HG03565 (cell line): ENCODE results near the gene DYRK2.
"Not testable (repeated sequence)": the region's sequence is repeated elsewhere in the genome, so short reads cannot be mapped to it uniquely, and the experiment has no call there.

ENCODE experiments used
- ATAC-seq: cut with Tn5 transposase; IDR thresholded peaks from one replicate; pipeline ENCODE4 v1.9.1; 2021; ENCODE audit warnings: mild to moderate bottlenecking, moderate library complexity; ENCODE audit not compliant: unreplicated experiment

The DYRK2 gene

DNA sequence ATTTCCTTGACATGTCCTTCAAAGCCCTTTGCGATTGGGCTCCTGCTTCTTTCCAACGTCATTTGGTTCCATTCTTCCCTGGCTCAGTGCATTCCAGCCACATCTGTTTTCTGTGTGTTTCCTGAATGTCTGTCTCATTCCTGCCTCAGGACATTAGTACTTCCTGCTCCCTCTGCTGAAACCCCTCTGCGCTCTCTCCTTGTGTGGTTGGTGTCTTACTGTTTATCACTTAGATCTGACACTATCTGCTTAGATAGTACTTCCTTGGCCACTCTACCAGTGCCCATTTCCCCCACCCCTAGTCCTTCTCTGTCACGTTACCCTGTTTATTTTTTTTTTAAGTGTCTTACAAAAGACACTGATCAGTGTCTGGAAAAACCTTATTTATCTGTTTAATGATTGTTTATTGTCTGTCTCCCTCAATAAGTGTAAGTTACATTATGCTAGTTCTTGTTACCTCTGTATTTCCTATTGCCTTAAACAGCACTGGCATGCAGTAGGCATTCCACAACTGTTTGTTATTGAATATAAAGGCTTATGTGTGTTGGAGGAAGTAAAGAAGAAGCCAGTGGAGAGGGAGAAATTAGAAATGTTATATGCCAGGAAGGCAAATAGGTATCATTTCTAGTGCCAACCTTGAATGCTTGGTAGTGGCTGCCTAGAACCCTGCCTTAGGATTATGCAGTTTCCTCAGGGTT is 21.5 kb downstream of the DYRK2 start:
- no peak for ATAC-seq

DNA sequence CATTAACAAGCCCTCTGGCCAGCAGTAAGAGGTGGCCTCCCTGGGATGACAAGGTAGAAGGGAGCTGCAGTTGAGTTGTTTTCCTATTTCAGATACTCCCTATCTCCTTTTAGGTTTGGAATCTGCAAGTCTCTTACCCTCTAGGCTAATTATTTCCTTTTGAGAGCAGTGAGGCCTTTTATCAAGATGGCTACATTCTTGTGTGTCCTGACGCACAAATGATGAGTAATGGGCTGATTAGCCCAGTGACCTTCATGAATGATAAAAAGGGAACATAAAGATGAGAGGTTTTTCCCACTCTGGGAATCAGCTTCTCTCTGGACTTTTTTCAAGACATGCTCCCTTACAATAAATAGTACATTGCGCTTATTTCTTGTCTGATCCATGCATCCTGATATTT is 22.9 kb downstream of the DYRK2 start:
- ATAC-seq: no peak

DNA sequence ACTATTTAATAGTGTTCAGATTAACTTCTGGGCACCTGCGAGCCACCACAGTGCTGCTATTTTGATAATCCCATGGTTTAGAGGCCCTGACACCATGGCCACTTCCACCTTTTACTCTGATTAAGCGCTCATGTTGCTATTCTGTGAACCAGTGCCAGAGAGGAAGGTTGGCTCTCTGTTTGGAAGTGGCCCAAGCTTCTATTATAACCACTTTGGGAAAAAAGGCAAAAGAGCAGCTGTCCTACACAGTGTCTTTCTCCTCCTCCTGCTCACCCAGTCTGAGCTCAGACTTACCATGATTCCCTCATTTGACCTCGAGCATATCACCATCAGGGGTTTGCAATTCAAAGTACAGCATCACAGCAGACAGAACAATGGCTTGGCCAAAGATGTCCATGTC is 23.3 kb downstream of the DYRK2 start:
- ATAC-seq: no peak

DNA sequence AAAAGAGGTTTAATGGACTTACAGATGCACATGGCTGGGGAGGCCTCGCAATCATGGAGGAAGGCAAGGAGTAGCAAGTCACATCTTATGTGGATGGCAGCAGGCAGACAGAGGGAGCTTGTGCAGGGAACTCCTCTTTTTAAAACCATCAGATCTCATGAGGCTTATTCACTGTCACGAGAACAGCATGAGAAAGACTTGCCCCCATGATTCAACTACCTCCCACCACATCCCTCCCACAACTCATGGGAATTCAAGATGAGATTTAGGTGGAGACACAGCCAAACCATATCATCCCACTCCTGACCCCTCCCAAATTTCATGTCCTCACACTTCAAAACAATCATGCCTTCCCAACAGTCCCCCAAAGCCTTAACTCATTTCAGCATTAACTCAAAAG is 24.0 kb downstream of the DYRK2 start:
- ATAC-seq: not testable (repeated sequence)

DNA sequence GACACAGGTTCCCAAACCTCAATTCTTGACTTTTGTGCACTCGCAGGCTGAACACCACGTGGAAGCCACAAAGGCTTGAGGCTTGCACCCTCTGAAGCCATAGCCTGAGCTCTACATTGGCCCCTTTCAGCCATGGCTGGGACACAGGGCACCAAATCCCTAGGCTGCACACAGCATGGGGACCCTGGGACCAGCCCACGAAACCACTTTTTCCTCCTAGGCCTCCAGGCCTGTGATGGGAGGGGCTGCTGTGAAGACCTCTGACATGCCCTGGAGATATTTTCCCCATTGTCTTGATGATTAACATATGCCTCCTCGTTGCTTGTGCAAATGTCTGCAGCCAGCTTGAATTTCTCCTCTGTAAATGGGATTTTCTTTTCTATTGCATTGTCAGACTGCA is 25.0 kb downstream of the DYRK2 start:
- ATAC-seq: not testable (repeated sequence)

DNA sequence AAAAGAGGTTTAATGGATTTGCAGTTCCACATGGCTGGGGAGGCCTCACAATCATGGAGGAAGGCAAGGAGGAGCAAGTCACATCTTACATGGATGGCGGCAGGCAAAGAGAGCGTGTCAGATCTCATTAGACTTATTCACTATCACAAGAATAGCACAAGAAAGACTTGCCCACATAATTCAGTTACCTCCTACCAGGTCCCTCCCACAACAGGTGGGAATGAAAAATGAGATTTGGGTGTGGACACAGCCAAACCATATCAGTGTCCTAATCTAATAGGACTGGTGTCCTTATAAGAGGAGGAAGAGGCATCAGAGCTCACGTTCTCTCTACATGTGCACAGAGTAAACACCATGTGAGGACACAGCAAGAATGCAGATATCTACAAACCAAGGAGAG is 25.9 kb downstream of the DYRK2 start:
- no peak for ATAC-seq

DNA sequence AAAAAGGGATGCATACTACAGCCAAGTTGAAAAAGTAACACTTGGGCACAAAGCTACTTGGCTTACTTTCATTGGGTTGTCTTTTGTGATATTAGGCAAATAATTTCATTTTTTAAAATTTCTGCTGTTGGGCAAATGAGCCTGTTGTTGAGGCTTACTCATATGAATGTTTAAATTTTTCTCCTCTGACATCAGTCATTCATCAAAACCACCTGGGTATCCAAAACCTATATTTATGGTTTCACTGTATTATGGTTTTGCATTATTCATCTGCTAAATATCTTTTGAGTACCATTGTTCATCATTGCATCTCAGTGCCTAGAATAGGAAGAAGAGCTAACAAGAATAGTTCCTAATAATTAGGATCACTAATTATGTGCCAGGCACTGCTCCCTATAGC is 28.1 kb downstream of the DYRK2 start:
- ATAC-seq: no peak

DNA sequence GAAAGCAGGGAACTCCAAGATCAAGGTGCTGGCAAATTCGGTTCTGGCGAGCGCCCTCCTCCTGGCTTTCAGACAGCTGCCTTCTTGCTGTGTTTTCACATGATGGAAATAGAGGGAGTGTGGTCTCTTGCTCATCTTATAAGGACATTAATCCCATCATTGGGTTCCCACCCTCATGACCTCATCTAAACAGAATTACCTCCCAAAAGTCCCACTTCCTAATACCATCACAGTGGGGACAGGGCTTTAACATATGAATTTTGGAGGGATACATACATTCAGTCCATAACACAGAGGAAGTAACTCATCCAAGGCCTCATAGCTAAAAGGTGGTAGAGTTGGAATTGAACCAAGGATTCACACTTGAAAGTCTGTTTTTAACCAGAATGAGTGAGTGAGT is 28.6 kb downstream of the DYRK2 start:
- no peak for ATAC-seq

DNA sequence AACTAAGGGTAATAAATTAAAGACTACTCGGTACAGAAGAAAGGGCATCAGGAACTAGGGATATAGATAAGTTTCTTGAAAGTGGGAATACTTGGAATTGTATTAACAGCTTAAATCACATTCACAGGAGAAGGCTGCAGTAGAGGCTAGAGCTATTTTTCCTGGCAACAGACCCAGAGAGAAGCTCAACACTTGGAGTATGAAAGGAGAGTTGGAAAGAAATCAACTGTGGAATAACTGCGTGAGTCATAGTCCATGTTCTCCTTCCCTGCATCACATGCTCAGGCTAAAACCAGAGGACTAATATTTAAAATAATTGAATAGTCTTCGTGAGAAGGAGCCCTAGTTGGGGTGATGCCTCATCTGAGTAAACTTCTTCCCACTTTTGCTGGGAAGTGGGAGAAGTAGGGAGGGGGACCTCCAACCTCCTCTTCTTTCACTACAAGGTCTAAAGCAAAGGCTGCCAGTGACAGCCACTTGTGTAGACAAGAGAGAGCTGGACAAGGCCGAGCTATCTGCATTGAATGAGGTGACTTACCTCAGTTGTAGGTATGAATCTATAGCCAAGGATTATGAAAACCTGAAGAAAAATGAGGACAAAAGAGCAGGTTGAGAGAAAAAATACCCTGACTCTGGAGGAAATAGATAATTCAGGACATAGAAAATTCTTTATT is 32.7 kb downstream of the DYRK2 start:
- ATAC-seq: no peak

DNA sequence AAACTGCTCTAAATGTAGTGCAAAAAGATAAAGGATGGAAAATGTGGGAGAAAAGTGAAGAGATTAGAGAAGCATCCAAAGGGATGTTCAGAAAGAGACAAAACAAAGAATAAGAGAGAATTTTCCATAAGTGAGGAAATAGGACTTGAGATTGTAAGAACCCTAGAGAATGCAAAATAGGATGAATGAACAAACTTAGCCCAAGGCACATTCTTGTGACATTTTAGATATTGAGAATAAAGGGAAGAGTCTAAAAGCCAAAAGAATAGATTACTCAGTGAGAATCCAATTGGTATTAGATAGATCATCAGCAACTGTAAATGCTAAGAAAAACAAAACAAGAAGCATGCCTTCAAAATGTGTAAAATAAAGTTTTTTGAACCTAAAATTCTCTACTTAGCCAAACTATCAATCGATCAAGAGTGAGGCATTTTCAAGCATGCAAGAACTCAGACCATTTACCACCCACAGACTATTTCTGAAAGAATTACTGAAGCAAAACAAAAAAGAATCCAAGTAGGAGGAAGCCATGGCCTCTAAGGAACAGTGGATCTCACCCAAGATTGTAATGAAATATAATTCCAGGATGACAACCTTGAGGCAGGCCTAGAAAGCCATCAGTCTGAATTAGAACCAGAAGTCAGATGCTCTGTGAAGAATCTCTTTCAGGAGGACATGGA is 33.5 kb downstream of the DYRK2 start:
- ATAC-seq: no peak

DNA sequence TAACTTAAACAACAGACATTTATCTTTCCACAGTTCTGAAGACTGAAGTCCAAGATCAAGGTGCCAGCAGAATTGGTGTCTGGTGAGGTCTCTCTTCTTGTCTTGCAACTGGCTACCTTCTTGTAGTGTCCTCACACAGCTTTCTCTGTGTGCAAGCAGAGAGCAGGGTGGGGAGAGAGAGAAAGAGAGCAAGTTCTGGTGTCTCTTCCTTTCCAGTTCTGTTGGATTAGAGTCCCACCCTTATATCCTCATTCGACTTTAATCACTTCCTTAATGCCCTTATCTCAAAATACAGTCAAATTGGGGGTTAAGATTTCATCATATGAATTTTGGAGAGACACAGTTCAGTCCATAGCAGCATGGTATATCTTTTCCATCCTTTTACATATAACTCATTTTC is 40.8 kb downstream of the DYRK2 start:
- ATAC-seq: no peak

DNA sequence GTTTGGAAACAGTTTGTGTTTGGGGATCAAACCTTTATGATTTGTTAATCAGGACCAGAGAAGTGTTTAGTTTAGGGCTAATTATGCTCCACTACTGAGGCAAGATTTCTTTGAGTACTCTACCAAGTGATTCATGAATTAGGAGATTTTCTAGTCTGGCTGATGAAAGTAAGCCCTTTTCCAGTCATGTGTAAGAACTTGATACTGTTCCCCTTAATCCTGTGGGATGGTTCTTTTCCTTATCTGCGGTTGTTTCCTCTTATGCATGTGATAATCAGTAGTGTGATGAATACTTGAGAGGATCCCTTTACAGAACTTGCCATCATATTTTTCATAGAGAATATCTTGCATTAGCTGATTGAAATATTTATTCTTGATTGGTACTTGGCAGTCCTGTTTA is 42.1 kb downstream of the DYRK2 start:
- no peak for ATAC-seq

DNA sequence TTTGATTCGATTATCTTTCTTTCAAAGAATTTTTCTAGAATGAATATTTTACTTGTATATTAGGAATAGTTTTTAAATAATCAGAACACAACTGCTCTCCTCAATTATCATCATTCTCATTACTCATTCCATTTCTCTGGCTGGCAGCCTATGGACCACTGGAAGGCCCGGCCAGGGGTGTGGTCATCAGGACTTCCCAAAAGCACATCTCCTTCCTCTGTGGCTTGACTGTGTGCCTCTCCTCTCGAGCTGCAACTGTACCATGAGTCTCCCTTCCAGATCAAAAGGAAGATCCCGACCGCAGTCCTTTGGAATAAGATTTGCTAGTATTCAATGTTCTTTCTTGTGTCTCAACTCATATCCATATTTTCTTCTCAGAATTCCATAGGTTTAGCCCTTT is 42.7 kb downstream of the DYRK2 start:
- ATAC-seq: no peak

DNA sequence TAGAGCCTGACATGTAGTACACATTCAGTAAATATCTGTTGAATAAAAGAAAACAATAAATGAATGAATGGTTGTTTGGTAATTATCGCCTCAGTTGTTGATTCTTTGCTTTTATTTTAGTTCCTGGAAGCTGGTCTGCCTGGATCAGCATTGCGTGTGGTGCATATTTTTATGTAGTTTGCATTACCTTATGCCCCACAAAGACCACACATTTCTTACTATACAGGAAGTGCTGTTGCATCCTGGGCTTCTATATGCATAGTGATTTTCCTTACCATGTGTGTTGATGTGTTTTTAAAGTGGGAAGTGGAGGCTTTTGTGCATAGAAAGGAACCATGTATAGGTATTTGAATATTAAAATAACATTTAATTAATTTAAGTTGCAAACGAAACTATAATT is 43.6 kb downstream of the DYRK2 start:
- no peak for ATAC-seq

DNA sequence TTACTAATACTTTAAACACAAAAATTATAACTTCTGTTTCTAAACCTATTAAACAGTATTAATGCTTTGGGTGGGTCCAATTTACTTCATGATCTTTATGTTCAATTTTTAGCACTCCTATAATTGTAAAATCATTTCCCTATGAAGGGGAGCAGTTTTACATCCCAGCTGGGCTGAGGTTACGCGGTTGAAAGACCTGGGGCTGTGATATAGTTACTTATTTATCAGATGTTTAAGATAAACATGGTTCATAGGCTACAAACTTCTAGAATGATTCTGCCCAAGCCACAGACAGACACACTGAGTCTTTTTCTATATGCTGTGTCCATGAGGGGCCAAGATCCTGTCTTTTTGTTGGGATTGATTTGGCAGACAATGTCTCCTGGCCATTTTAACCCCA is 44.4 kb downstream of the DYRK2 start:
- ATAC-seq: no peak

DNA sequence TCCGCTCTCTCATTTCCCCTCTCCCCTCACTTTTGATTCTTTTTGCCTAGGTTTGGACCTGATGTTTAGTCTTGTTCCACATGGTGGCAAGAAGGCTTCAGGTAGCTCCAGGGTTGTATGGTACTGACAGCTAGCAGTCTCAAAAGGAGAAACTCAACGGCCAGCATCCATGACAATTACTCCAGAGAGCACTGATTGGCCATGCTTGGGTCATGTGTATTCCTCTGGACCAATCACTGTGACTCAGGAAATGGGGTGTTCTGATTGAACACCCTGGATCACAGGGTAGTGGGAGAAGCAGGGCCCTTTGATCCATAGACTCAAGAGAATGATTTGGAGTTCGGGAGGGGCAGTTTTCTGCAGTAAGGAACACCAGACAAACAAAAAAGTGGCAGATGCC is 45.3 kb downstream of the DYRK2 start:
- ATAC-seq: no peak

DNA sequence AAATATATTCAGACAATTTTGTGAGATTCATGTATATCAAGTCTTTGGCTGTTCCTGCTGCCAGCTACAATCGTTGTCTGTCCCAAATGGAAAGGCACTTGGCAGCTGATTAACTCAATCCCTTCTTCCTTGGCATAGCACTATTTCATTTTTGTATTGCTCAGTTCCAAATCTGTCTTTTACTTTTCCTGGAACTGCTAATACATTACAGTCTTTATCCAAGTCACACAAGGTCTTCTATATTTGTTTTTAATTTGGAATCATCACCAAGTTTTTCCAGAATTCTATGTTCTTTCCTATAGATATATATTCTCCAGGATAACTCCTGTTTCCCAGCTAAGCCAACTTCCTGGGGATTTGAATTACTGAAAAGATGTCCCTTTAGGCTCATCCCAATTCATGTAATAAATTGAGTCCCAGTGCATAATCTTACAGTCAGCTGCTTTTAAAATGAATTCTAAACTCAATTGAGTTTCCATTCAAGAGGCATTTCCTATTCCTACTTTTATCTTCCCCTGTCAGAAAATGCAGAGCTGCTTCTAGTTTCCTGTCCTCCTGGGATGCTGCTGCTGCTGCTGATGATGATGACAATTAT is 45.9 kb downstream of the DYRK2 start:
- no peak for ATAC-seq

DNA sequence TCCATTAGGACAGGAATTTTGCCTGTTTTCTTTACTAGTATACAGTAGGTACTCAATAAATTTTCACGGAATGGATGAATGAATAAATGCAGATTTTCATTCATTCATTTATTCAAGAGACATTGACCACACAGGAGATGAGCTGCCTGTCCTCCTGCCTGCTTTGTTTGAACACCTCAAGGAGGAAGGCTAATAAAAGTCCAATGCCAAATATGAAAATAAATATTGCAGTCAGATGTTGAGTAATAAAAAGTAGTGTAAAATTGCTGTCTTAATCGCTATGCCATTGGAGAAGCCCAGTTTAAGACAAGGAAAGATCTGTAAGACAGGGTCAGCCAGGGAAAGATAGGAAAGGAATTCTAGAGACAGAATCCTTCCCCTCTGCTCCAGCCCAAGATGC is 47.4 kb downstream of the DYRK2 start:
- no peak for ATAC-seq

DNA sequence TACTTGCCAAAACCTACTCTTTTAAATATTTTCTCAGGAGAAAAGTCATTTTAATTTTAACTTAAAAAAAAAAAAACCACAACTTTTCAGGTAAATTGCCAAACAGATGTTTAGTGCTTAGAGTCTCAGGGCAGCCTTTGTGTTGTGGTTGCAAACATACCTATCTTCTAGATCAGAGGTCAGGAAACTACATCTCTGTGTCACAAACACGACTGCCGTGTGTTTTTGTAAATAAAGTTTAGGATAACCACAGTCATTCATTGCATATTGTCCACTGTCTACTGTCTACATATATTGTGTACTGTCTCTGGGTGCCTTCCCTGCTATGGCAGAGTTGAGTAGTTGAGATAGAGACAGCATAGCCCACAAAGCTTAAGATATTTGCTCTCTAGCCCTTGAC is 48.9 kb downstream of the DYRK2 start:
- no peak for ATAC-seq

DNA sequence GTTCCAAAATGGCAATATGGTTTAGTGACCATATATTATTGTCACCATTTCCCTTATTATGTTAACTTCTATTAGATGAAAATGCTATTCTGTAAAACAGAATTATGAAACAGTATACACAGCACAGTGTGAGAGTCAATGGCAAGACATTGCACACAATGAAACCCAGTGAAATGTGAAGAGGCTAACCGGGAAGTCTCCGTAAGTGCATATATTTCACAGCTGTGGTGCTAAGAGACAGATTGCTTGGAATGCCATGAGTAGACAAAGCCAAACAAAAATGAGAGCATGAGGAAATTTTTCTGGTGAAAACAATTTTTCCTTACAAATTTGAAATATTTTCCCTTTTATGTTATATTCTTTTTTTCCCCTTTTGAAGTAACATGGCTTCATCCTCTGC is 49.4 kb downstream of the DYRK2 start:
- ATAC-seq: no peak

DNA sequence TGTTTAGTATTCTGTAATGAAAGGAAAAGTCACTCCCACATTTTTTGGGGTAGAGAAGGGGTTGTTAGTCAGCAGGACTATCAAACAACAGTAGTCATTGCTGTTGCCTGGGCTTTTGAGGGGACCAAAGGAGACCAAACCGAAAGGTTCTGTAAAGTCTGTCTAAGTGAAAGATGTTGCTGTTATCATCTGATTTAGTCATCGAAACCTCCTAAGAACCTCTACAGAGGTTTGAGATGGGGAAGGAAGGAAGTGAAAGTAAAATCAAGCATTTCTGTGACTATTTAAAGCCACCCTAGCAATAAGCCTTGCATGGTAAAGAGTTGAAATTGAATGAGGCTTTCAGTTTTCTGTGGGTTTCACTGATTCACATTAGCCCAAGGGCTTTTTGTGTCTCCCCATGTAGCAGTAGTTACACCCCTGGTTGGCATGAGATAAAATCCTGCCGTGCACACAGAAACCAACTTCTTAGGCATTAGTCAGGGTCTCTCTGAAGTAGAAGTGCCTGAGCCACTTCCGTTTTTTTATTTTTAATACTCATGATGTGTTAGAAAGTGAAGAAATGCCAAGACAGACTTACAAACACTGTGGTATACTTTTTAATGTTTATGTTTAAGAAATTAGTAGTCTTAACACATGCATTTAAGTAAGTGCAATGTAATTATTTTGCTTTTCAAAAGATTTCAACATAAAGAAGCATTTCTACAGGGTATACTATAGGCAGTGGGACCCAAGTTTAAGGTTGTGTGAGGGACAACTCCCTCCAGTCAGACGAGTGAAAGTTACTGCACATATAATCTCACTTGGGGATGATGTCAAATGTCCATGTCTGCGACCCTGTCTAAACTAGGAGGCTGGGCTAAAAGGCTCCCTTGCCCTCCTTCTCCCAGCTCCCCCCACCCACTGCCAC is 50.4 kb downstream of the DYRK2 start:
- ATAC-seq: peak; percentile 97
